IPS-18a (cell line): ENCODE data around the gene UBTF.

Source experiments
- H3K27ac ChIP-seq: one replicate; pipeline ENCODE4 v1.5.1; 2013; ENCODE audit warnings: low read length
- H3K27me3 ChIP-seq: one replicate; pipeline ENCODE4 v1.6.1; 2013; ENCODE audit warnings: mild to moderate bottlenecking, low read length; ENCODE audit not compliant: control insufficient read depth, insufficient read depth
- H3K36me3 ChIP-seq: one replicate; pipeline ENCODE4 v1.6.1; 2013; ENCODE audit warnings: low read depth, low read length; ENCODE audit not compliant: control insufficient read depth
- H3K4me1 ChIP-seq: one replicate; pipeline ENCODE4 v1.6.1; 2013; ENCODE audit warnings: low read depth, low read length; ENCODE audit not compliant: control insufficient read depth
- H3K4me3 ChIP-seq: one replicate; pipeline ENCODE4 v1.5.1; 2013; ENCODE audit warnings: low read length
- H3K9ac ChIP-seq: one replicate; pipeline ENCODE4 v1.6.1; 2013; ENCODE audit warnings: mild to moderate bottlenecking, low read length, moderate library complexity
- H3K9me3 ChIP-seq: one replicate; pipeline ENCODE4 v1.6.1; 2013; ENCODE audit warnings: low read depth, low read length; ENCODE audit not compliant: control insufficient read depth

Gene UBTF

GRCh38 chr17:44209786-44210341 lies 9.6 kb downstream of the UBTF start:
- Histone ChIP-seq H3K4me1 (no peaks in the 10 kb centered on the region), H3K27me3 (no peaks in the 10 kb centered on the region), H3K4me3 (no peak overlapping the region), H3K9ac (no peak overlapping the region), H3K9me3 (no peaks in the 10 kb centered on the region), H3K36me3 (peaks cover 49% of the 10 kb centered on the region), H3K27ac (no peak overlapping the region)

- no peak overlapping the region for H3K4me3 ChIP-seq
- H3K27me3 ChIP-seq, result no peaks in the 10 kb centered on the region
- peaks cover 3% of the 10 kb centered on the region for H3K4me1 ChIP-seq
- H3K36me3 ChIP-seq, result peaks cover 40% of the 10 kb centered on the region
- H3K27ac ChIP-seq, result no peak overlapping the region
- no peak overlapping the region for H3K9ac ChIP-seq
- H3K9me3 ChIP-seq, result no peaks in the 10 kb centered on the region
These were observed 11.7 kb downstream of the UBTF start for GRCh38 chr17:44207743-44208142.

- Histone ChIP-seq H3K4me3 (no peak overlapping the region), H3K27ac (no peak overlapping the region), H3K27me3 (no peaks in the 10 kb centered on the region), H3K9ac (no peak overlapping the region), H3K36me3 (peaks cover 40% of the 10 kb centered on the region), H3K4me1 (peaks cover 3% of the 10 kb centered on the region), H3K9me3 (no peaks in the 10 kb centered on the region)
These were observed 12.2 kb downstream of the UBTF start for GRCh38 chr17:44207319-44207718.

GRCh38 chr17:44206825-44207155 lies 12.7 kb downstream of the UBTF start:
- no peak overlapping the region for H3K27ac ChIP-seq

GRCh38 chr17:44205962-44206824 lies 13.3 kb downstream of the UBTF start:
- peaks cover 5% of the 10 kb centered on the region for H3K4me1 ChIP-seq
- H3K36me3 ChIP-seq, result peaks cover 33% of the 10 kb centered on the region
- H3K27me3 ChIP-seq, result no peaks in the 10 kb centered on the region
- H3K4me3 ChIP-seq, result no peak overlapping the region
- no peak overlapping the region for H3K9ac ChIP-seq
- H3K9me3 ChIP-seq, result no peaks in the 10 kb centered on the region
- no peak overlapping the region for H3K27ac ChIP-seq

More at GRCh38 chr17:44206825-44207155, 12.7 kb downstream of the UBTF start:
- no peaks in the 10 kb centered on the region for H3K27me3 ChIP-seq
- H3K9ac ChIP-seq, result no peak overlapping the region
- no peaks in the 10 kb centered on the region for H3K9me3 ChIP-seq
- no peak overlapping the region for H3K4me3 ChIP-seq
- peaks cover 3% of the 10 kb centered on the region for H3K4me1 ChIP-seq
- peaks cover 39% of the 10 kb centered on the region for H3K36me3 ChIP-seq

GRCh38 chr17:44204441-44204882 lies 15.0 kb downstream of the UBTF start:
- H3K9me3 ChIP-seq, result no peaks in the 10 kb centered on the region
- H3K36me3 ChIP-seq, result peaks cover 25% of the 10 kb centered on the region
- no peak overlapping the region for H3K27ac ChIP-seq
- no peaks in the 10 kb centered on the region for H3K27me3 ChIP-seq
- H3K9ac ChIP-seq, result no peak overlapping the region
- no peak overlapping the region for H3K4me3 ChIP-seq
- peaks cover 7% of the 10 kb centered on the region for H3K4me1 ChIP-seq

- peaks cover 7% of the 10 kb centered on the region for H3K4me1 ChIP-seq
- H3K4me3 ChIP-seq, result no peak overlapping the region
- H3K27ac ChIP-seq, result no peak overlapping the region
- no peaks in the 10 kb centered on the region for H3K27me3 ChIP-seq
- H3K36me3 ChIP-seq, result peaks cover 19% of the 10 kb centered on the region
- no peak overlapping the region for H3K9ac ChIP-seq
- H3K9me3 ChIP-seq, result no peaks in the 10 kb centered on the region
These were observed 15.6 kb downstream of the UBTF start for GRCh38 chr17:44203731-44204440.

- Histone ChIP-seq H3K9me3 (no peaks in the 10 kb centered on the region), H3K27me3 (no peaks in the 10 kb centered on the region), H3K27ac (no peak overlapping the region), H3K36me3 (peaks cover 9% of the 10 kb centered on the region), H3K4me1 (peaks cover 13% of the 10 kb centered on the region), H3K9ac (no peak overlapping the region), H3K4me3 (no peak overlapping the region)
These were observed 16.7 kb downstream of the UBTF start for GRCh38 chr17:44202756-44203155.

GRCh38 chr17:44200478-44201155 lies 18.9 kb downstream of the UBTF start:
- Histone ChIP-seq H3K4me3 (peak overlapping the region; percentile 68), H3K4me1 (peaks cover 13% of the 10 kb centered on the region), H3K9me3 (no peaks in the 10 kb centered on the region), H3K27me3 (no peaks in the 10 kb centered on the region), H3K9ac (peak overlapping the region; percentile 70), H3K36me3 (peaks cover 15% of the 10 kb centered on the region), H3K27ac (peak overlapping the region; percentile 74)

- H3K27ac ChIP-seq, result peak within 1 kb of the TSS; percentile 74
- H3K4me3 ChIP-seq, result peak within 1 kb of the TSS; percentile 79
- H3K27me3 ChIP-seq, result no peaks in the 10 kb centered on the region
- peaks cover 13% of the 10 kb centered on the region for H3K4me1 ChIP-seq
- no peaks in the 10 kb centered on the region for H3K9me3 ChIP-seq
- H3K9ac ChIP-seq, result peak within 1 kb of the TSS; percentile 74
- H3K36me3 ChIP-seq, result peaks cover 23% of the 10 kb centered on the region
These were observed 19.7 kb downstream of the UBTF start, which contains the start of gene ATXN7L3 for GRCh38 chr17:44199553-44200477. Gene ATXN7L3 (minus strand): TSS chr17:44199884. CDS start chr17:44198070, 1,814 bp downstream.
